Fibroblast of mammary gland (primary cell): ENCODE measurements around the gene TENM4.

Source experiments
- DNase-seq: peaks from one replicate; pipeline ENCODE4 v3.0.0-alpha.2; 2010; ENCODE audit warnings: low read depth
- H3K4me3 ChIP-seq: 2 replicates; pipeline ENCODE4 v1.5.1; 2011; ENCODE audit warnings: low read depth, mild to moderate bottlenecking, low read length, moderate library complexity; ENCODE audit not compliant: control insufficient read depth
- TF ChIP-seq, protein P1 (sequence below): conservative IDR thresholded peaks from 2 replicates; pipeline ENCODE4 v1.5.1; 2011; ENCODE audit warnings: low read depth, low read length, inconsistent platforms; ENCODE audit not compliant: control insufficient read depth, insufficient read depth

The TENM4 gene

GRCh38 chr11:79156031-79156430 lies 284.8 kb downstream of the TENM4 start:
- TF ChIP-seq, protein P1, sequence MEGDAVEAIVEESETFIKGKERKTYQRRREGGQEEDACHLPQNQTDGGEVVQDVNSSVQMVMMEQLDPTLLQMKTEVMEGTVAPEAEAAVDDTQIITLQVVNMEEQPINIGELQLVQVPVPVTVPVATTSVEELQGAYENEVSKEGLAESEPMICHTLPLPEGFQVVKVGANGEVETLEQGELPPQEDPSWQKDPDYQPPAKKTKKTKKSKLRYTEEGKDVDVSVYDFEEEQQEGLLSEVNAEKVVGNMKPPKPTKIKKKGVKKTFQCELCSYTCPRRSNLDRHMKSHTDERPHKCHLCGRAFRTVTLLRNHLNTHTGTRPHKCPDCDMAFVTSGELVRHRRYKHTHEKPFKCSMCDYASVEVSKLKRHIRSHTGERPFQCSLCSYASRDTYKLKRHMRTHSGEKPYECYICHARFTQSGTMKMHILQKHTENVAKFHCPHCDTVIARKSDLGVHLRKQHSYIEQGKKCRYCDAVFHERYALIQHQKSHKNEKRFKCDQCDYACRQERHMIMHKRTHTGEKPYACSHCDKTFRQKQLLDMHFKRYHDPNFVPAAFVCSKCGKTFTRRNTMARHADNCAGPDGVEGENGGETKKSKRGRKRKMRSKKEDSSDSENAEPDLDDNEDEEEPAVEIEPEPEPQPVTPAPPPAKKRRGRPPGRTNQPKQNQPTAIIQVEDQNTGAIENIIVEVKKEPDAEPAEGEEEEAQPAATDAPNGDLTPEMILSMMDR = no peak
- H3K4me3 ChIP-seq = no peak overlapping the region
- no peak for DNase-seq

- DNase-seq = no peak
- TF ChIP-seq, protein P1 = no peak
- H3K4me3 ChIP-seq = no peak overlapping the region
Observed at GRCh38 chr11:79155237-79155636, 285.6 kb downstream of the TENM4 start.

DNA sequence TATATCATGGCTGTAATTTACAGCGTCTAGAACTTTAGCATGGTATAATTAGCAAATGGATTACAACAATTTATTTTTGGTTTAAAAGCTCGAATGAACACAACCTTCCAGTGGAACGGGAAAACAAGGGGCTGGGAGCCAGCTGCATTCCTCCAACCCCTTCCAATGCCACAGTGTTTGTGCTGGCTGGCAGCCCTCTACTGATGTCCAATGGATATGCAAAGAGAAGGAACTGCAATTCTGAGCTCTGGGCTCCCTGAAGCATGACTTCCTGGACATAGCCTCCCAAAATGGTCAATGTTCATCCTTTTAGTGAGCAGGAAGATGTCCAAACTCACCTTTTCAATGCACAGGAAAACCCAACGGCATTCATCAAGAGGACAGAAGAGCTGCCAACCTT lies 288.3 kb downstream of the TENM4 start:
- no peak overlapping the region for H3K4me3 ChIP-seq
- DNase-seq = no peak
- TF ChIP-seq, protein P1 = no peak

DNA sequence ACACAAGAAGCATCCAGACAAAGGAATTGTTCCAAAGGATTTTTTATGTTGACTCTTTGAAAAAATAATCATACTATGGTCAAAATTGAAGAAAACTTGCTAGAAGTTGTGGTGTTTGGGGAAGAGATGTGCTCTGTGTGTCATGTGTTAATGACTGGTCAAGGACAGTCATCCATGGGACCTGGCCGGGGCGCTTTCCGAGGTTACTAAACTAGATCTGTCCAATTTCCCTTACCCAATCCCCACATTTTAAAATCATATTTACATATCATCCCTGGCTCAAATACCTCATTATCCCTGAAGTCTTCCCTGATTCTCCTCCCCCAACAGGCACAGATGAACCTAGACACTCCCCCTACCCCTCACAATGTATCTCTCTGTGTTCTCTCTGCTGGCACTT lies 289.4 kb downstream of the TENM4 start:
- TF ChIP-seq, protein P1 = no peak
- no peak for DNase-seq
- no peak overlapping the region for H3K4me3 ChIP-seq

DNA sequence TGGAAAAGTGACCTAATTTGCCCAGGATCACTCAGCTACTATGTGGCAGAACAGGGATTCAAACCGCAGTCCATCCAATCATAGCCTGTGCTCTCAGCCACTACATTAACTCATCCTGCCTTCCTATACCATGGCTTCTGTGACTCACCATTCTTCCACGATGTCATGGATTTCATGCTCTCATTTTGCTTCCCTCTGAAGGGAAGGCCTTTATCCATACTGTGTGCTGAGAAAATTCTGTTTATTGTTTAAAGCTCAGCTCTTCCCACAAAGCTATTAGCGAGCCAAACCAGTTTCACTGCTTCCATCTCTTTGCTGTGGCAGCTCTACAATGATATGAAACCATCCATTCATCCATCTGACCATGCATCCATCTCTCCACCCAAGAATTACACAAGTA lies 289.9 kb downstream of the TENM4 start:
- H3K4me3 ChIP-seq = no peak overlapping the region
- TF ChIP-seq, protein P1 = no peak
- DNase-seq = peak; percentile 60

DNA sequence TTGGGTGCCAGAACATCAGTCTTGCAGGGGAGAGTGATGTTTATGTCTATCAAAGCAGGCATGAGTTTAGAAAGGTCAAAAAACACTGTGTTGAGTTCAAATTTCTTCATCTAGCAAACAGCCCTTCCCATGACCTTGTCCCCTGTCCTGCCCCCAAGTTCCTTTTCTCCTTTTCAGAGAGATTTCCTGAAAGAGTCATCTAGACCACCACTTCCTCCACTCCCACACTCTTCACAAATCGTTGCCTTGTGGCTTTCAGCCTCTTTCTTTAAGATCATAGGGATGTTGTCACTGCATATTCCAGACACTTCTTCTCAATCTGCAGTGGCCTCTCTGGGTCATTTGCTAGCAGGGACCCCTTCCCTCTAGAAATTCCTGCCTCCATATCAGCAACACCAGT lies 290.5 kb downstream of the TENM4 start:
- TF ChIP-seq, protein P1 = no peak
- no peak overlapping the region for H3K4me3 ChIP-seq
- no peak for DNase-seq

DNA sequence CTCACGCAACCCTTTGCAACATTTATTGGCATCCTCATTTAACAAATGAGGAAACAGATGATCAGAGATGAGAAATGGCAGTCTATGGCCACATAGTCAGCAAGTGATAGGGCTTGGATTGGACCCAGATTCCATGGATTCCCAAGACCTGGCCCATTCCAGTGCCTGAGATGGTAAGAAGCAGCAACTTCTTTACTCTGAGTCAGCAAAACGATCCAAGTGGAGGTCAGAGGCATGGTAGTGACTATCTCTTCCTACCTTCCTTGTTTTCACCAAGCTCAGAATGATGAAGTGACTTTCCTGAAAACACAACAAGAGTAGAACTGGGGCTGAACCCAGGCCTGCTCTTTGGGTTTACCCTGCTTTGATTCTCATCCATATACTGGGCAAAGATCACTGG lies 293.1 kb downstream of the TENM4 start:
- TF ChIP-seq, protein P1 = no peak
- H3K4me3 ChIP-seq = no peak overlapping the region
- DNase-seq = no peak
